Brain pericyte (primary cell): ENCODE measurements around the gene KDM6B.

Experiments used
- DNase-seq: peaks from one replicate; pipeline ENCODE4 v3.0.0-alpha.2; 2012; ENCODE audit warnings: low read depth, low spot score

KDM6B gene

GRCh38 chr17:7841396-7841914 is 7.4 kb downstream of the KDM6B start:
- no peak for DNase-seq

- peak; percentile 75 for DNase-seq
Measured at GRCh38 chr17:7841915-7842379, 7.9 kb downstream of the KDM6B start.

- no peak for DNase-seq
Measured at GRCh38 chr17:7842380-7843256, 8.6 kb downstream of the KDM6B start.

- no peak for DNase-seq
Measured at GRCh38 chr17:7843257-7843535, 9.2 kb downstream of the KDM6B start.

- no peak for DNase-seq
Measured at GRCh38 chr17:7843536-7844291, 9.7 kb downstream of the KDM6B start.

GRCh38 chr17:7844292-7845154 is 10.5 kb downstream of the KDM6B start:
- peak; percentile 72 for DNase-seq

GRCh38 chr17:7845359-7846062 is 11.5 kb downstream of the KDM6B start:
- DNase-seq, result no peak

- no peak for DNase-seq
Measured at GRCh38 chr17:7846063-7846735, 12.2 kb downstream of the KDM6B start.

- no peak for DNase-seq
Measured at GRCh38 chr17:7846765-7847661, 13.0 kb downstream of the KDM6B start.

GRCh38 chr17:7848131-7848579 is 14.1 kb downstream of the KDM6B start:
- DNase-seq, result no peak

GRCh38 chr17:7848739-7849129 is 14.7 kb downstream of the KDM6B start:
- DNase-seq, result no peak

GRCh38 chr17:7849130-7849750 is 15.2 kb downstream of the KDM6B start:
- DNase-seq, result no peak

- no peak for DNase-seq
Measured at GRCh38 chr17:7849751-7850504, 15.9 kb downstream of the KDM6B start.

- no peak for DNase-seq
Measured at GRCh38 chr17:7850701-7851437, 16.9 kb downstream of the KDM6B start.

GRCh38 chr17:7851438-7852261 is 17.6 kb downstream of the KDM6B start:
- DNase-seq, result no peak

GRCh38 chr17:7852262-7852670 is 18.2 kb downstream of the KDM6B start:
- DNase-seq, result no peak
